Liver (tissue), 9 donors: Measurements from ENCODE around the gene TSTD1. TPM values are rescaled to one million over a fixed set of nuclear protein-coding genes. Genes with fewer than 3 reads are reported as not detected.

Experiments
- DNase-seq: peaks from one replicate; pipeline ENCODE4 v3.0.0-alpha.2; 2017; ENCODE audit warnings: low spot score
- H3K27ac ChIP-seq, 2 donors: one replicate each; pipeline ENCODE4 v1.7.0; 2013; ENCODE audit warnings: inconsistent platforms in 2 of 2, low read length in 2 of 2, control low read depth in 1 of 2, low read depth in 1 of 2, mild to moderate bottlenecking in 1 of 2
- H3K27me3 ChIP-seq, 4 donors: one replicate each; pipeline versions ENCODE4 v1.6.1 to v1.7.0; 2013; ENCODE audit warnings: low read length in 3 of 4, inconsistent platforms in 1 of 4, mild to moderate bottlenecking in 1 of 4, moderate library complexity in 1 of 4; ENCODE audit not compliant: control insufficient read depth in 4 of 4, insufficient read depth in 4 of 4
- H3K36me3 ChIP-seq, 4 donors: one replicate each; pipeline versions ENCODE4 v1.6.1 to v1.7.0; 2013; ENCODE audit warnings: low read length in 3 of 4, mild to moderate bottlenecking in 3 of 4, low read depth in 1 of 4, moderate library complexity in 1 of 4; ENCODE audit not compliant: control insufficient read depth in 4 of 4, insufficient read depth in 3 of 4
- H3K4me1 ChIP-seq, 4 donors: one replicate each; pipeline versions ENCODE4 v1.6.1 to v1.7.0; 2013; ENCODE audit warnings: low read length in 3 of 4, mild to moderate bottlenecking in 3 of 4, moderate library complexity in 1 of 4; ENCODE audit not compliant: control insufficient read depth in 4 of 4, insufficient read depth in 4 of 4
- H3K4me3 ChIP-seq, 3 donors: one replicate each; pipeline versions ENCODE4 v1.6.1 to v1.7.0; 2013; ENCODE audit warnings: low read length in 3 of 3, control low read depth in 1 of 3, low read depth in 1 of 3, mild to moderate bottlenecking in 1 of 3
- H3K9ac ChIP-seq, 2 donors: one replicate each; pipeline ENCODE4 v1.7.0; 2013; ENCODE audit warnings: low read length in 2 of 2, mild to moderate bottlenecking in 2 of 2, moderate library complexity in 2 of 2, control low read depth in 1 of 2, low read depth in 1 of 2
- H3K9me3 ChIP-seq, 4 donors: one replicate each; pipeline versions ENCODE4 v1.6.1 to v1.7.0; 2013; ENCODE audit warnings: low read length in 3 of 4; ENCODE audit not compliant: control insufficient read depth in 4 of 4
- ATF3 ChIP-seq: IDR thresholded peaks from 2 replicates; pipeline ENCODE4 v1.6.1; 2016; ENCODE audit warnings: antibody characterized with exemption
- CTCF ChIP-seq: fragments of 150-350 bp; IDR thresholded peaks from 2 replicates; pipeline ENCODE4 v1.5.1; 2017; ENCODE audit warnings: improper control_type of control experiment, low read depth, low read length; ENCODE audit not compliant: missing input control
- EGR1 ChIP-seq, 2 donors: IDR thresholded peaks; 2 replicates each; pipeline ENCODE4 v1.6.1; 2016 to 2018; ENCODE audit warnings: antibody characterized with exemption in 2 of 2, low read depth in 2 of 2
- FOXA1 ChIP-seq: IDR thresholded peaks from 2 replicates; pipeline ENCODE4 v1.6.1; 2016; ENCODE audit warnings: antibody characterized with exemption
- FOXA2 ChIP-seq: IDR thresholded peaks from 2 replicates; pipeline ENCODE4 v1.6.1; 2016; ENCODE audit warnings: antibody characterized with exemption
- GABPA ChIP-seq, 2 donors: IDR thresholded peaks in 1 of 2; conservative IDR thresholded peaks in 1 of 2; 2 replicates each; pipeline ENCODE4 v1.6.1; 2016; ENCODE audit warnings: antibody characterized with exemption in 2 of 2, mild to moderate bottlenecking in 1 of 2, moderate library complexity in 1 of 2
- HNF4G ChIP-seq: IDR thresholded peaks from 2 replicates; pipeline ENCODE4 v1.6.1; 2016; ENCODE audit warnings: antibody characterized with exemption
- JUND ChIP-seq, 2 donors: IDR thresholded peaks; 2 replicates each; pipeline ENCODE4 v1.6.1; 2016; ENCODE audit warnings: antibody characterized with exemption in 2 of 2
- MAX ChIP-seq: IDR thresholded peaks from 2 replicates; pipeline ENCODE4 v1.6.1; 2016; ENCODE audit warnings: antibody characterized with exemption
- NR2F2 ChIP-seq: IDR thresholded peaks from 2 replicates; pipeline ENCODE4 v1.6.1; 2016; ENCODE audit warnings: antibody characterized with exemption
- RAD21 ChIP-seq, 2 donors: IDR thresholded peaks; 2 replicates each; pipeline ENCODE4 v1.6.1; 2016; ENCODE audit warnings: antibody characterized with exemption in 2 of 2, mild to moderate bottlenecking in 2 of 2
- REST ChIP-seq: IDR thresholded peaks from 2 replicates; pipeline ENCODE4 v1.6.1; 2016; ENCODE audit warnings: antibody characterized with exemption, mild to moderate bottlenecking
- RXRA ChIP-seq, 2 donors: IDR thresholded peaks; 2 replicates each; pipeline ENCODE4 v1.6.1; 2017 to 2018; ENCODE audit warnings: antibody characterized with exemption in 2 of 2, mild to moderate bottlenecking in 1 of 2
- SP1 ChIP-seq: IDR thresholded peaks from 2 replicates; pipeline ENCODE4 v1.6.1; 2018; ENCODE audit warnings: antibody characterized with exemption, mild to moderate bottlenecking
- TAF1 ChIP-seq: conservative IDR thresholded peaks from 2 replicates; pipeline ENCODE4 v1.6.1; 2016; ENCODE audit warnings: antibody characterized with exemption, mild to moderate bottlenecking
- YY1 ChIP-seq: IDR thresholded peaks from 2 replicates; pipeline ENCODE4 v1.6.1; 2016; ENCODE audit warnings: antibody characterized with exemption, mild to moderate bottlenecking
- ZBTB33 ChIP-seq: IDR thresholded peaks from 2 replicates; pipeline ENCODE4 v1.6.1; 2016; ENCODE audit warnings: antibody characterized with exemption
- WGBS: extraction: QIAGEN DNeasy Blood & Tissue Kit; methylation state at CpG from one replicate; pipeline ENCODE4 v1.1.7; 2013; 5-methylcytosine and 5-hydroxymethylcytosine counted together
- polyA plus RNA-seq, 2 donors: library from polyadenylated mRNA; stranded (reverse) in 1 of 2; unstranded in 1 of 2; fragments of 200-250 nt in 1 of 2; fragments of >200 nt in 1 of 2; fragmentation: Nextera tagmentation in 1 of 2; extraction: Ambion mirVana in 1 of 2; gene quantifications; one replicate each; pipeline versions ENCODE4 v1.2.1 to v1.2.3, GENCODE V29; 2013 to 2015
- total RNA-seq, 2 donors: library from RNA; depleted of rRNA; stranded (reverse); fragments of >200 nt; gene quantifications; one replicate each; pipeline ENCODE4 v1.2.3, GENCODE V29; 2014
- donor health status: healthy.
- donor health status: healthy.
- donor health status: healthy.
- donor health status: healthy.
- donor health status: healthy.

The TSTD1 gene
- total and polyA plus RNA-seq, 4 donors = 10.9 to 67.5 (median 34.8) TPM

- TF ChIP-seq ZBTB33 = peak; percentile 90
- peak; percentile 74 to 96 for TF ChIP-seq EGR1 (IDR thresholded peaks at IDR 0.05; ENCODE audit: low read depth in 2 of 2)
These were observed 25.1 kb downstream of the TSTD1 start (continued) for GRCh38 chr1:161013488-161014230.

- Histone ChIP-seq H3K36me3 (no peaks in the 10 kb centered on the region), H3K27ac (peak overlapping the region; percentile 97 to 99), H3K9ac (peak overlapping the region; percentile 55 to 68), H3K27me3 (no peaks in the 10 kb centered on the region), H3K9me3 (no peaks in the 10 kb centered on the region), H3K4me3 (peak overlapping the region; percentile 30 to 37 (median 31)), H3K4me1 (peaks cover 8 to 30% (median 14%) of the 10 kb centered on the region in 4 donors)
- TF ChIP-seq RXRA (IDR thresholded peaks at IDR 0.05) = no peak
- TF ChIP-seq RAD21 (IDR thresholded peaks at IDR 0.05) = no peak
- peak in 1 of 2 donors; percentile 11 for TF ChIP-seq JUND (IDR thresholded peaks at IDR 0.05)
- TF ChIP-seq NR2F2 = no peak
- no peak for TF ChIP-seq FOXA2
- no peak for DNase-seq
These were observed 25.7 kb downstream of the TSTD1 start for GRCh38 chr1:161013131-161013487.

- peaks cover 3 to 26% (median 12%) of the 10 kb centered on the region in 4 donors for H3K4me1 ChIP-seq
- peaks cover 0 to 4% (median 0%) of the 10 kb centered on the region in 4 donors for H3K36me3 ChIP-seq
- TF ChIP-seq SP1 (no peak), NR2F2 (no peak)
- no peaks in the 10 kb centered on the region for H3K9me3 ChIP-seq
- WGBS = 79% methylated on average over 3 of the region's 3 CpGs
- H3K27me3 ChIP-seq = no peaks in the 10 kb centered on the region
- H3K4me3 ChIP-seq = no peak overlapping the region
- peak overlapping the region; percentile 55 to 68 for H3K9ac ChIP-seq
- H3K27ac ChIP-seq = peak overlapping the region; percentile 97 to 99
- no peak for DNase-seq
These were observed 26.3 kb downstream of the TSTD1 start for GRCh38 chr1:161012420-161012819.

- peaks cover 0 to 4% (median 1%) of the 10 kb centered on the region in 4 donors for H3K36me3 ChIP-seq
- H3K9me3 ChIP-seq = no peaks in the 10 kb centered on the region
- no peak overlapping the region for H3K9ac ChIP-seq
- no peaks in the 10 kb centered on the region for H3K27me3 ChIP-seq
- DNase-seq = peak; percentile 40
- H3K27ac ChIP-seq = peak overlapping the region; percentile 28 to 30
- 89% methylated on average over 7 of the region's 7 CpGs for WGBS
- H3K4me1 ChIP-seq = peaks cover 3 to 22% (median 12%) of the 10 kb centered on the region in 4 donors
- no peak overlapping the region for H3K4me3 ChIP-seq
- TF ChIP-seq CTCF (no peak), TAF1 (no peak), RXRA (IDR thresholded peaks at IDR 0.05) (no peak), YY1 (no peak), RAD21 (IDR thresholded peaks at IDR 0.05) (no peak), HNF4G (no peak), ATF3 (no peak), FOXA1 (no peak), EGR1 (IDR thresholded peaks at IDR 0.05; ENCODE audit: low read depth in 2 of 2) (no peak), GABPA (IDR thresholded peaks at IDR 0.05 in 1 of 2, conservative IDR thresholded peaks at IDR 0.05 in 1 of 2) (no peak), REST (no peak), MAX (no peak), NR2F2 (no peak)
These were observed 29.1 kb downstream of the TSTD1 start for GRCh38 chr1:161009602-161010211.
